HEK293 (cell line): ENCODE results near the gene NDUFB10.
A peak's percentile ranks its signal among the peaks of the same experiment; 100 is the strongest.

Experiments
- HIC1 ChIP-seq: fragments of 450-650 bp; formaldehyde crosslinking; IDR thresholded peaks from 2 replicates; pipeline ENCODE4 v1.5.1; 2016; ENCODE audit warnings: missing biosample characterization, missing genetic modification characterization
- PATZ1 ChIP-seq: fragments of 450-650 bp; formaldehyde crosslinking; IDR thresholded peaks from 2 replicates; pipeline ENCODE4 v1.5.1; 2016; ENCODE audit warnings: missing biosample characterization, missing genetic modification characterization
- PRDM4 ChIP-seq: fragments of 450-650 bp; formaldehyde crosslinking; IDR thresholded peaks from 2 replicates; pipeline ENCODE4 v1.5.1; 2017; ENCODE audit warnings: missing biosample characterization, missing genetic modification characterization
- ZFHX2 ChIP-seq: fragments of 450-650 bp; formaldehyde crosslinking; conservative IDR thresholded peaks from 2 replicates; pipeline ENCODE4 v1.5.1; 2016; ENCODE audit warnings: missing biosample characterization, missing genetic modification characterization
- ZFP41 ChIP-seq: fragments of 450-650 bp; formaldehyde crosslinking; IDR thresholded peaks from 2 replicates; pipeline ENCODE4 v1.5.1; 2016; ENCODE audit warnings: missing biosample characterization, missing genetic modification characterization, borderline replicate concordance
- ZFP69B ChIP-seq: fragments of 450-650 bp; formaldehyde crosslinking; IDR thresholded peaks from 2 replicates; pipeline ENCODE4 v1.5.1; 2016; ENCODE audit warnings: missing biosample characterization, missing genetic modification characterization
- ZIC2 ChIP-seq: fragments of 450-650 bp; formaldehyde crosslinking; IDR thresholded peaks from 2 replicates; pipeline ENCODE4 v1.5.1; 2016; ENCODE audit warnings: missing biosample characterization, missing genetic modification characterization
- ZNF121 ChIP-seq: fragments of 450-650 bp; formaldehyde crosslinking; IDR thresholded peaks from 2 replicates; pipeline ENCODE4 v1.5.1; 2016; ENCODE audit warnings: missing biosample characterization, missing genetic modification characterization
- ZNF133 ChIP-seq: fragments of 450-650 bp; formaldehyde crosslinking; IDR thresholded peaks from 2 replicates; pipeline ENCODE4 v1.5.1; 2016; ENCODE audit warnings: missing biosample characterization, missing genetic modification characterization
- ZNF23 ChIP-seq: fragments of 450-650 bp; formaldehyde crosslinking; IDR thresholded peaks from 2 replicates; pipeline ENCODE4 v1.5.1; 2016; ENCODE audit warnings: missing biosample characterization, missing genetic modification characterization, borderline replicate concordance
- ZNF280D ChIP-seq: fragments of 450-650 bp; formaldehyde crosslinking; IDR thresholded peaks from 2 replicates; pipeline ENCODE4 v1.5.1; 2016; ENCODE audit warnings: missing biosample characterization, missing genetic modification characterization
- ZNF335 ChIP-seq: fragments of 450-650 bp; formaldehyde crosslinking; conservative IDR thresholded peaks from 2 replicates; pipeline ENCODE4 v1.5.1; 2016; ENCODE audit warnings: missing biosample characterization, missing genetic modification characterization
- ZNF600 ChIP-seq: fragments of 450-650 bp; formaldehyde crosslinking; IDR thresholded peaks from 2 replicates; pipeline ENCODE4 v1.5.1; 2016; ENCODE audit warnings: missing biosample characterization, missing genetic modification characterization
- ZNF626 ChIP-seq: fragments of 450-650 bp; sonication (Bioruptor Pico); formaldehyde crosslinking; IDR thresholded peaks from 2 replicates; pipeline ENCODE4 v1.5.1; 2018; ENCODE audit warnings: missing biosample characterization, missing genetic modification characterization, inconsistent platforms
- ZNF660 ChIP-seq: fragments of 450-650 bp; IDR thresholded peaks from 2 replicates; pipeline ENCODE4 v1.5.1; 2018; ENCODE audit warnings: missing biosample characterization, mild to moderate bottlenecking, missing genetic modification characterization
- ZNF76 ChIP-seq: fragments of 450-650 bp; formaldehyde crosslinking; IDR thresholded peaks from 2 replicates; pipeline ENCODE4; 2016; ENCODE audit warnings: low read depth, missing biosample characterization, missing genetic modification characterization, borderline replicate concordance
- ZNF776 ChIP-seq: fragments of 450-650 bp; formaldehyde crosslinking; IDR thresholded peaks from 2 replicates; pipeline ENCODE4 v1.5.0; 2017; ENCODE audit warnings: missing biosample characterization, missing genetic modification characterization, borderline replicate concordance
- ZSCAN23 ChIP-seq: fragments of 450-650 bp; formaldehyde crosslinking; IDR thresholded peaks from 2 replicates; pipeline ENCODE4 v1.5.1; 2016; ENCODE audit warnings: missing biosample characterization, missing genetic modification characterization
- TF ChIP-seq, protein P1 (sequence below): fragments of 450-650 bp; formaldehyde crosslinking; IDR thresholded peaks from 2 replicates; pipeline ENCODE4 v1.5.1; 2016; ENCODE audit warnings: missing biosample characterization, missing genetic modification characterization
- TF ChIP-seq, protein P2 (sequence below): fragments of 450-650 bp; formaldehyde crosslinking; IDR thresholded peaks from 2 replicates; pipeline ENCODE4 v1.5.1; 2016; ENCODE audit warnings: missing biosample characterization, missing genetic modification characterization
- TF ChIP-seq, protein P3 (sequence below): fragments of 450-650 bp; formaldehyde crosslinking; IDR thresholded peaks from 2 replicates; pipeline ENCODE4 v1.5.1; 2016; ENCODE audit warnings: missing biosample characterization, missing genetic modification characterization

NDUFB10 gene

DNA sequence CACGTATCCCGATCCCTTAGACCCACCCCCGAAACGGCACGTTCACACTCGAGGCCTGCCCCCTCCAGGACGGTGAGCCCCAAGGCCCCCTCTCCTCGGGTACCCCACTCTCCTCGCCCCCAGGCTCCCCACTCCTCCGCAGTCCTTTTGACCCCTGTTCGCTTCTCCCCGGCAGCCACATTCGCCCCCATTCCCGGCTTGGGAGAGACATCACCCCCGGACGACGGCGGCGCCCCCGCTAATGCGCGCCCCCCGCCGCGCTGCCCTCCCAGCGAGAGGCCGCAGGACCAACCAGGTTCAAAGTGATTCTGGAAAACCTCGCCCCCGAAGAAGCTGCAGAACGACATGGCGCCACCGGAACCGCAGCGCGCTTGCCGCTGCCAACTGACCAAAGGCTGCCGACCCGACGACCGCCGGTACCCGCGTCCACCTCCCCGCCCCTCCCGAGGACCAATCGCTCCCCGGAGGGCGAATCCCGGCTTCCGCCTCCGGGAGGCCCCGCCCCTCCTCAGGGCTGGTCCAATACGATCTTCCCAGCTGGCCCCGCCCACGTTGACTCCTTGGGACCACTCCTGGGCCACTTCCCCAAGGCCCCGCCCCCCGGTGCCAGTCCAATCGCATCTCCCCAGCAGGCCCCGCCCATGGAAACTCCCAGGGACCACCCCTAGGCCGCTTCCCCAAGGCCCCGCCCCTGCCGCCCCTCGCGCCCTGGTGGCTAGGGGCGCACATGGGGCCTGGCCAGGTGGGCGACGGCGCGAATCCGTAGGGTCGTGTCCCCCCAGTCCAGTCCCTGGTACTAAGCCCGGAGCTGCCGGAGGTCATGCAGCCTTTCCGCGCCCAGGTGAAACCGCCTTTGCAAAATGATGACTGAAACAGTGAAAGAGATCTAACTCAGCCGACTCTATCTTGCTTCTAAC, 16.3 kb upstream of the NDUFB10 start, which contains the start of gene MSRB1 (continued):
- TF ChIP-seq, protein P1, sequence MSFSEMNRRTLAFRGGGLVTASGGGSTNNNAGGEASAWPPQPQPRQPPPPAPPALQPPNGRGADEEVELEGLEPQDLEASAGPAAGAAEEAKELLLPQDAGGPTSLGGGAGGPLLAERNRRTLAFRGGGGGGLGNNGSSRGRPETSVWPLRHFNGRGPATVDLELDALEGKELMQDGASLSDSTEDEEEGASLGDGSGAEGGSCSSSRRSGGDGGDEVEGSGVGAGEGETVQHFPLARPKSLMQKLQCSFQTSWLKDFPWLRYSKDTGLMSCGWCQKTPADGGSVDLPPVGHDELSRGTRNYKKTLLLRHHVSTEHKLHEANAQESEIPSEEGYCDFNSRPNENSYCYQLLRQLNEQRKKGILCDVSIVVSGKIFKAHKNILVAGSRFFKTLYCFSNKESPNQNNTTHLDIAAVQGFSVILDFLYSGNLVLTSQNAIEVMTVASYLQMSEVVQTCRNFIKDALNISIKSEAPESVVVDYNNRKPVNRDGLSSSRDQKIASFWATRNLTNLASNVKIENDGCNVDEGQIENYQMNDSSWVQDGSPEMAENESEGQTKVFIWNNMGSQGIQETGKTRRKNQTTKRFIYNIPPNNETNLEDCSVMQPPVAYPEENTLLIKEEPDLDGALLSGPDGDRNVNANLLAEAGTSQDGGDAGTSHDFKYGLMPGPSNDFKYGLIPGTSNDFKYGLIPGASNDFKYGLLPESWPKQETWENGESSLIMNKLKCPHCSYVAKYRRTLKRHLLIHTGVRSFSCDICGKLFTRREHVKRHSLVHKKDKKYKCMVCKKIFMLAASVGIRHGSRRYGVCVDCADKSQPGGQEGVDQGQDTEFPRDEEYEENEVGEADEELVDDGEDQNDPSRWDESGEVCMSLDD (tag by site-specific recombination): peak; percentile 72
- TF ChIP-seq ZFHX2 (tag by site-specific recombination): peak; percentile 87
- TF ChIP-seq ZNF660 (tag by site-specific recombination): 0 out of 2 replicates have a peak, but pooled peaks have one; percentile 17
- 0 out of 2 replicates have a peak, but pooled peaks have one; percentile 28 for TF ChIP-seq ZSCAN23
- peak; percentile 86 for TF ChIP-seq PATZ1 (tag by site-specific recombination)
- no peak for TF ChIP-seq ZNF280D (tag by site-specific recombination)
- TF ChIP-seq ZNF76 (tag by site-specific recombination): peak; percentile 57; the same call in 1 of the 2 replicates
- peak; percentile 89 for TF ChIP-seq ZNF335 (tag by site-specific recombination)
- no peak for TF ChIP-seq ZNF776
- no peak for TF ChIP-seq ZNF133 (tag by site-specific recombination)
- TF ChIP-seq, protein P2, sequence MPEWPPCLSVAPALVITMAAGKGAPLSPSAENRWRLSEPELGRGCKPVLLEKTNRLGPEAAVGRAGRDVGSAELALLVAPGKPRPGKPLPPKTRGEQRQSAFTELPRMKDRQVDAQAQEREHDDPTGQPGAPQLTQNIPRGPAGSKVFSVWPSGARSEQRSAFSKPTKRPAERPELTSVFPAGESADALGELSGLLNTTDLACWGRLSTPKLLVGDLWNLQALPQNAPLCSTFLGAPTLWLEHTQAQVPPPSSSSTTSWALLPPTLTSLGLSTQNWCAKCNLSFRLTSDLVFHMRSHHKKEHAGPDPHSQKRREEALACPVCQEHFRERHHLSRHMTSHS (tag by site-specific recombination): no peak
- TF ChIP-seq, protein P3, sequence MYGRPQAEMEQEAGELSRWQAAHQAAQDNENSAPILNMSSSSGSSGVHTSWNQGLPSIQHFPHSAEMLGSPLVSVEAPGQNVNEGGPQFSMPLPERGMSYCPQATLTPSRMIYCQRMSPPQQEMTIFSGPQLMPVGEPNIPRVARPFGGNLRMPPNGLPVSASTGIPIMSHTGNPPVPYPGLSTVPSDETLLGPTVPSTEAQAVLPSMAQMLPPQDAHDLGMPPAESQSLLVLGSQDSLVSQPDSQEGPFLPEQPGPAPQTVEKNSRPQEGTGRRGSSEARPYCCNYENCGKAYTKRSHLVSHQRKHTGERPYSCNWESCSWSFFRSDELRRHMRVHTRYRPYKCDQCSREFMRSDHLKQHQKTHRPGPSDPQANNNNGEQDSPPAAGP (tag by site-specific recombination): peak; percentile 57; the same call in 1 of the 2 replicates
- TF ChIP-seq ZNF121 (tag by site-specific recombination): no peak
- peak; percentile 96 for TF ChIP-seq HIC1 (tag by site-specific recombination)
- no peak for TF ChIP-seq ZFP69B (tag by site-specific recombination)
- TF ChIP-seq PRDM4 (tag by site-specific recombination): peak; percentile 92
- TF ChIP-seq ZFP41 (tag by site-specific recombination): no peak
- TF ChIP-seq ZIC2 (tag by site-specific recombination): peak; percentile 57
- TF ChIP-seq ZNF626: no peak
- TF ChIP-seq ZNF23 (tag by site-specific recombination): no peak
- 0 out of 2 replicates have a peak, but pooled peaks have one; percentile 25 for TF ChIP-seq ZNF600 (tag by site-specific recombination)
